H1 (cell line): Measurements from ENCODE around the gene ITPKB. TPM values are rescaled to one million over a fixed set of nuclear protein-coding genes. Genes with fewer than 3 reads are reported as not detected.

Experiments used
- CHD1 ChIP-seq: IDR thresholded peaks from 2 replicates; pipeline ENCODE4 v1.6.1; 2012; ENCODE audit warnings: low read depth, low read length, improper control_type of control experiment
- CHD2 ChIP-seq: IDR thresholded peaks from 2 replicates; pipeline ENCODE4 v1.6.1; 2012; ENCODE audit warnings: low read length, improper control_type of control experiment
- GABPA ChIP-seq: IDR thresholded peaks from 2 replicates; pipeline ENCODE4 v1.6.1; 2011; ENCODE audit warnings: mild to moderate bottlenecking, low read length, moderate library complexity, borderline replicate concordance; ENCODE audit not compliant: insufficient read depth
- GTF2F1 ChIP-seq: IDR thresholded peaks from 2 replicates; pipeline ENCODE4 v1.6.1; 2012; ENCODE audit warnings: low read depth, low read length, improper control_type of control experiment, borderline replicate concordance
- KDM5A ChIP-seq: fragments of 200-600 bp; IDR thresholded peaks from 2 replicates; pipeline ENCODE4 v1.7.1; 2012; ENCODE audit warnings: mild to moderate bottlenecking, low read length, inconsistent platforms, mixed read lengths
- POLR2AphosphoS5 ChIP-seq: IDR thresholded peaks from 2 replicates; pipeline ENCODE4 v1.6.1; 2011; ENCODE audit warnings: low read depth, low read length
- RAD21 ChIP-seq, 2 experiments: IDR thresholded peaks in 1 of 2; conservative IDR thresholded peaks in 1 of 2; 2 replicates each; pipeline ENCODE4 v1.6.1; 2011; ENCODE audit warnings: low read depth in 2 of 2, low read length in 2 of 2, improper control_type of control experiment in 1 of 2, inconsistent platforms in 1 of 2, mild to moderate bottlenecking in 1 of 2, moderate library complexity in 1 of 2
- SIX5 ChIP-seq: IDR thresholded peaks from 2 replicates; pipeline ENCODE4 v1.6.1; 2011; ENCODE audit warnings: mild to moderate bottlenecking, low read depth, low read length
- SP2 ChIP-seq: IDR thresholded peaks from 2 replicates; pipeline ENCODE4 v1.6.1; 2012; ENCODE audit warnings: mild to moderate bottlenecking, low read length, inconsistent platforms
- TBP ChIP-seq: IDR thresholded peaks from 2 replicates; pipeline ENCODE4 v1.6.1; 2011; ENCODE audit warnings: low read depth, low read length, improper control_type of control experiment
- TCF12 ChIP-seq: IDR thresholded peaks from 2 replicates; pipeline ENCODE4 v1.6.1; 2011; ENCODE audit warnings: low read depth, mild to moderate bottlenecking, low read length
- polyA plus RNA-seq, 7 experiments: library from polyadenylated mRNA; depleted of rRNA in 3 of 7; stranded (reverse) in 5 of 7; unstranded in 2 of 7; fragments of >200 nt in 5 of 7; fragments of 200-250 nt in 2 of 7; gene quantifications; 1 replicate in 5 of 7; 2 replicates in 1 of 7; 4 replicates in 1 of 7; pipeline versions ENCODE4 v1.2.1 to v1.2.3, GENCODE V29; 2011 to 2013; ENCODE audit warnings: missing spikeins in 2 of 7, mixed read lengths in 2 of 7
- total RNA-seq: library from RNA; stranded (reverse); fragmentation: NEBNext Ultra II Directional; extraction: Animal tissue kit (Norgen Biotek cat#: 25700); gene quantifications from 2 replicates; pipeline ENCODE4 v1.2.1, GENCODE V29; 2021
- TF ChIP-seq, protein P1 (sequence below): fragments of 300-600 bp; sonication (generic); IDR thresholded peaks from 2 replicates; pipeline ENCODE4 v1.7.1; 2012; ENCODE audit warnings: low read length, moderate library complexity, mild to moderate bottlenecking, inconsistent platforms; ENCODE audit not compliant: insufficient replicate concordance

ITPKB gene
- total and polyA plus RNA-seq, 2 of the 8 experiments (the other 6 are each of a cell fraction or from before 2014, with no cell fraction given) = 1.7 to 4.8 TPM

GRCh38 chr1:226751214-226751613 lies 12.1 kb upstream of the ITPKB start (continued):
- TF ChIP-seq, protein P1, sequence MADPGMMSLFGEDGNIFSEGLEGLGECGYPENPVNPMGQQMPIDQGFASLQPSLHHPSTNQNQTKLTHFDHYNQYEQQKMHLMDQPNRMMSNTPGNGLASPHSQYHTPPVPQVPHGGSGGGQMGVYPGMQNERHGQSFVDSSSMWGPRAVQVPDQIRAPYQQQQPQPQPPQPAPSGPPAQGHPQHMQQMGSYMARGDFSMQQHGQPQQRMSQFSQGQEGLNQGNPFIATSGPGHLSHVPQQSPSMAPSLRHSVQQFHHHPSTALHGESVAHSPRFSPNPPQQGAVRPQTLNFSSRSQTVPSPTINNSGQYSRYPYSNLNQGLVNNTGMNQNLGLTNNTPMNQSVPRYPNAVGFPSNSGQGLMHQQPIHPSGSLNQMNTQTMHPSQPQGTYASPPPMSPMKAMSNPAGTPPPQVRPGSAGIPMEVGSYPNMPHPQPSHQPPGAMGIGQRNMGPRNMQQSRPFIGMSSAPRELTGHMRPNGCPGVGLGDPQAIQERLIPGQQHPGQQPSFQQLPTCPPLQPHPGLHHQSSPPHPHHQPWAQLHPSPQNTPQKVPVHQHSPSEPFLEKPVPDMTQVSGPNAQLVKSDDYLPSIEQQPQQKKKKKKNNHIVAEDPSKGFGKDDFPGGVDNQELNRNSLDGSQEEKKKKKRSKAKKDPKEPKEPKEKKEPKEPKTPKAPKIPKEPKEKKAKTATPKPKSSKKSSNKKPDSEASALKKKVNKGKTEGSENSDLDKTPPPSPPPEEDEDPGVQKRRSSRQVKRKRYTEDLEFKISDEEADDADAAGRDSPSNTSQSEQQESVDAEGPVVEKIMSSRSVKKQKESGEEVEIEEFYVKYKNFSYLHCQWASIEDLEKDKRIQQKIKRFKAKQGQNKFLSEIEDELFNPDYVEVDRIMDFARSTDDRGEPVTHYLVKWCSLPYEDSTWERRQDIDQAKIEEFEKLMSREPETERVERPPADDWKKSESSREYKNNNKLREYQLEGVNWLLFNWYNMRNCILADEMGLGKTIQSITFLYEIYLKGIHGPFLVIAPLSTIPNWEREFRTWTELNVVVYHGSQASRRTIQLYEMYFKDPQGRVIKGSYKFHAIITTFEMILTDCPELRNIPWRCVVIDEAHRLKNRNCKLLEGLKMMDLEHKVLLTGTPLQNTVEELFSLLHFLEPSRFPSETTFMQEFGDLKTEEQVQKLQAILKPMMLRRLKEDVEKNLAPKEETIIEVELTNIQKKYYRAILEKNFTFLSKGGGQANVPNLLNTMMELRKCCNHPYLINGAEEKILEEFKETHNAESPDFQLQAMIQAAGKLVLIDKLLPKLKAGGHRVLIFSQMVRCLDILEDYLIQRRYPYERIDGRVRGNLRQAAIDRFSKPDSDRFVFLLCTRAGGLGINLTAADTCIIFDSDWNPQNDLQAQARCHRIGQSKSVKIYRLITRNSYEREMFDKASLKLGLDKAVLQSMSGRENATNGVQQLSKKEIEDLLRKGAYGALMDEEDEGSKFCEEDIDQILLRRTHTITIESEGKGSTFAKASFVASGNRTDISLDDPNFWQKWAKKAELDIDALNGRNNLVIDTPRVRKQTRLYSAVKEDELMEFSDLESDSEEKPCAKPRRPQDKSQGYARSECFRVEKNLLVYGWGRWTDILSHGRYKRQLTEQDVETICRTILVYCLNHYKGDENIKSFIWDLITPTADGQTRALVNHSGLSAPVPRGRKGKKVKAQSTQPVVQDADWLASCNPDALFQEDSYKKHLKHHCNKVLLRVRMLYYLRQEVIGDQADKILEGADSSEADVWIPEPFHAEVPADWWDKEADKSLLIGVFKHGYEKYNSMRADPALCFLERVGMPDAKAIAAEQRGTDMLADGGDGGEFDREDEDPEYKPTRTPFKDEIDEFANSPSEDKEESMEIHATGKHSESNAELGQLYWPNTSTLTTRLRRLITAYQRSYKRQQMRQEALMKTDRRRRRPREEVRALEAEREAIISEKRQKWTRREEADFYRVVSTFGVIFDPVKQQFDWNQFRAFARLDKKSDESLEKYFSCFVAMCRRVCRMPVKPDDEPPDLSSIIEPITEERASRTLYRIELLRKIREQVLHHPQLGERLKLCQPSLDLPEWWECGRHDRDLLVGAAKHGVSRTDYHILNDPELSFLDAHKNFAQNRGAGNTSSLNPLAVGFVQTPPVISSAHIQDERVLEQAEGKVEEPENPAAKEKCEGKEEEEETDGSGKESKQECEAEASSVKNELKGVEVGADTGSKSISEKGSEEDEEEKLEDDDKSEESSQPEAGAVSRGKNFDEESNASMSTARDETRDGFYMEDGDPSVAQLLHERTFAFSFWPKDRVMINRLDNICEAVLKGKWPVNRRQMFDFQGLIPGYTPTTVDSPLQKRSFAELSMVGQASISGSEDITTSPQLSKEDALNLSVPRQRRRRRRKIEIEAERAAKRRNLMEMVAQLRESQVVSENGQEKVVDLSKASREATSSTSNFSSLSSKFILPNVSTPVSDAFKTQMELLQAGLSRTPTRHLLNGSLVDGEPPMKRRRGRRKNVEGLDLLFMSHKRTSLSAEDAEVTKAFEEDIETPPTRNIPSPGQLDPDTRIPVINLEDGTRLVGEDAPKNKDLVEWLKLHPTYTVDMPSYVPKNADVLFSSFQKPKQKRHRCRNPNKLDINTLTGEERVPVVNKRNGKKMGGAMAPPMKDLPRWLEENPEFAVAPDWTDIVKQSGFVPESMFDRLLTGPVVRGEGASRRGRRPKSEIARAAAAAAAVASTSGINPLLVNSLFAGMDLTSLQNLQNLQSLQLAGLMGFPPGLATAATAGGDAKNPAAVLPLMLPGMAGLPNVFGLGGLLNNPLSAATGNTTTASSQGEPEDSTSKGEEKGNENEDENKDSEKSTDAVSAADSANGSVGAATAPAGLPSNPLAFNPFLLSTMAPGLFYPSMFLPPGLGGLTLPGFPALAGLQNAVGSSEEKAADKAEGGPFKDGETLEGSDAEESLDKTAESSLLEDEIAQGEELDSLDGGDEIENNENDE = no peak
- no peak for TF ChIP-seq GTF2F1
- no peak for TF ChIP-seq KDM5A
- TF ChIP-seq TBP = no peak
- TF ChIP-seq SP2 = no peak
- no peak for TF ChIP-seq CHD1
- TF ChIP-seq CHD2 = no peak
- TF ChIP-seq SIX5 = no peak
- TF ChIP-seq RAD21 (IDR thresholded peaks at IDR 0.05 in 1 of 2, conservative IDR thresholded peaks at IDR 0.05 in 1 of 2; ENCODE audit: low read depth in 2 of 2, low read length in 2 of 2) = no peak
- no peak for TF ChIP-seq POLR2AphosphoS5
- TF ChIP-seq GABPA = no peak
- no peak for TF ChIP-seq TCF12
